NT2/D1 (cell line): Measurements from ENCODE around the gene FAM199X.

Experiments used
- SUZ12 ChIP-seq: IDR thresholded peaks from 2 replicates; pipeline ENCODE4 v1.6.1; 2011; ENCODE audit not compliant: insufficient read length, insufficient read depth; ENCODE audit errors: extremely low read depth
- YY1 ChIP-seq: IDR thresholded peaks from 2 replicates; pipeline ENCODE4 v1.6.1; 2011; ENCODE audit not compliant: insufficient read length, insufficient read depth
- ZNF274 ChIP-seq: IDR thresholded peaks from 2 replicates; pipeline ENCODE4 v1.6.1; 2011; ENCODE audit warnings: mild to moderate bottlenecking, low read depth, low read length

DNA sequence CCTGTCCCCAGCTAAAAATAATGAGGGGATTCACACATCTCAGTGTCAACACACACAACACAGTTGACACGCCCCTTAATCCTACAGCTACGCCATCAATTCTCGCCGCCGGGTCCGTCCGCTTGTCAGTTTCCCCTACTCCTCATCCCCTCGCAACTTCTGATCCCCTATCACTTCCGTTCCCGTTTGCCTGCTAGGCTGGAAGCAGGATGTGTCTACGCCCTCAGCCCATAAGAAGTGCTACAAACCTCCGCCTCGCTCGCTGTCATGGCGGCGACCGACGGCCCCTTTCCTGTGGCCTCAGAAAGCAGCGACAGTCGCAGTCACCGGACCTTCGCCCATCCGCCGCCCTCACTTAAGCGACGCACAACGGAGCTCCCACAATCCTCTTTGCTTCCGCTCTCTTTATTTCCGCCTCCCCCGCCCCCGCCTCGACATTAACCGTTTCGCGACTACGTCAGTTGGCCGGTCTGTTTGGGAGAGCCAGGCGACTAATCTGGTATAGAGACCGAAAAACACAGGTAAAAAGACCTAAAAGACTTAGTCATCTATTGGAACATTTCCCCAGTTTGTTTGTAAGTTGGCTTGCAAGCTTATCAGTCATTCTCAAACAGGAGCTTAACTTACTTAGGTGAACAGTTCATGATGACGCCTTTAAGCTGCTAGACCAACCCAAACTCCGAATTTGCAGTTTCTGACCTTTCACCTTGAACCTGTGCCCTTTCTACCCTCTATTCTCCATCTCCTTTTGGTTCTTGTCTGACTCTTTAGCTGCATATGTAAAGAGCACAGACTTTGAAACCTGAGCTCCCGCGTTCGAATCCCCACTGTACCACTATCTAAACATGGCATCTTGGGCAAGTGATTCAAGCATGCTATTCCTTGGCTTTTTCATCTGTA, 9.4 kb upstream of the FAM199X start, which contains the start of gene SLC25A53:
- peak; percentile 89 for TF ChIP-seq YY1
- no peak for TF ChIP-seq ZNF274
- TF ChIP-seq SUZ12: no peak
